MCF 10A (cell line): Measurements from ENCODE around the gene FHL5. TPM values are rescaled to one million over a fixed set of nuclear protein-coding genes. Genes with fewer than 3 reads are reported as not detected.

Experiments
- BruUV-seq: library from RNA; stranded (reverse); fragments of 400-500 nt; replicated peaks from 2 replicates; lab custom pipeline; 2021; lab: Mats Ljungman, UMichigan
- CTCF ChIA-PET: fragments of 300-600 bp; sonication (Branson Sonifier 250); formaldehyde crosslinking; extraction: SDS; loops from one replicate; lab custom pipeline; 2021; ENCODE audit warnings: antibody characterized with exemption, inconsistent platforms; lab: Yijun Ruan, JAX
- POLR2A ChIA-PET: fragments of 300-600, 350-650 bp; sonication (Branson Sonifier 250); formaldehyde crosslinking; extraction: SDS; loops from one replicate; lab custom pipeline; 2020; ENCODE audit warnings: antibody characterized with exemption, inconsistent platforms; lab: Yijun Ruan, JAX
- DNase-seq: peaks from one replicate; pipeline ENCODE4 v3.0.0-alpha.2; 2018; ENCODE audit not compliant: unreplicated experiment
- H3K27ac Mint-ChIP-seq: one replicate; pipeline ENCODE4 v1.8.0; 2022; ENCODE audit warnings: mild to moderate bottlenecking, low read depth, mixed read lengths; ENCODE audit not compliant: unreplicated experiment
- H3K27me3 Mint-ChIP-seq: one replicate; pipeline ENCODE4 v1.8.0; 2022; ENCODE audit warnings: mixed read lengths; ENCODE audit not compliant: insufficient read depth, unreplicated experiment
- H3K36me3 Mint-ChIP-seq: one replicate; pipeline ENCODE4 v1.8.0; 2022; ENCODE audit warnings: mild to moderate bottlenecking, moderate library complexity, mixed read lengths; ENCODE audit not compliant: insufficient read depth, unreplicated experiment
- H3K4me1 Mint-ChIP-seq: one replicate; pipeline ENCODE4 v1.8.0; 2022; ENCODE audit warnings: mixed read lengths; ENCODE audit not compliant: insufficient read depth, unreplicated experiment
- H3K4me3 Mint-ChIP-seq: one replicate; pipeline ENCODE4 v1.8.0; 2022; ENCODE audit warnings: mild to moderate bottlenecking, moderate library complexity, mixed read lengths; ENCODE audit not compliant: unreplicated experiment
- H3K9me3 Mint-ChIP-seq: one replicate; pipeline ENCODE4 v1.8.0; 2022; ENCODE audit warnings: mixed read lengths; ENCODE audit not compliant: unreplicated experiment
- intact Hi-C: fragments of 100-400 bp; cut with micrococcal nuclease; formaldehyde crosslinking; loops from 2 replicates; pipeline ENCODE4 v1.14.1; 2022
- total RNA-seq: library from RNA; stranded (reverse); gene quantifications from 2 replicates; pipeline ENCODE4 v1.2.3, GENCODE V29; 2022
- TF ChIP-seq, protein P1 (sequence below): fragments of 200-600 bp; IDR thresholded peaks from one replicate; pipeline ENCODE4 v1.8.0; 2022; ENCODE audit warnings: antibody characterized with exemption, mild to moderate bottlenecking; ENCODE audit not compliant: unreplicated experiment

FHL5 gene
- total RNA-seq, 1 experiment from 2014 or later, result not detected

- no peak overlapping the region for H3K27ac Mint-ChIP-seq
- no TSS peak for BruUV-seq
- H3K4me3 Mint-ChIP-seq, result no peak overlapping the region
- intact Hi-C loops, result no loop called here
- peaks cover 16% of the 10 kb centered on the region for H3K9me3 Mint-ChIP-seq
- H3K4me1 Mint-ChIP-seq, result no peaks in the 10 kb centered on the region
- TF ChIP-seq, protein P1, sequence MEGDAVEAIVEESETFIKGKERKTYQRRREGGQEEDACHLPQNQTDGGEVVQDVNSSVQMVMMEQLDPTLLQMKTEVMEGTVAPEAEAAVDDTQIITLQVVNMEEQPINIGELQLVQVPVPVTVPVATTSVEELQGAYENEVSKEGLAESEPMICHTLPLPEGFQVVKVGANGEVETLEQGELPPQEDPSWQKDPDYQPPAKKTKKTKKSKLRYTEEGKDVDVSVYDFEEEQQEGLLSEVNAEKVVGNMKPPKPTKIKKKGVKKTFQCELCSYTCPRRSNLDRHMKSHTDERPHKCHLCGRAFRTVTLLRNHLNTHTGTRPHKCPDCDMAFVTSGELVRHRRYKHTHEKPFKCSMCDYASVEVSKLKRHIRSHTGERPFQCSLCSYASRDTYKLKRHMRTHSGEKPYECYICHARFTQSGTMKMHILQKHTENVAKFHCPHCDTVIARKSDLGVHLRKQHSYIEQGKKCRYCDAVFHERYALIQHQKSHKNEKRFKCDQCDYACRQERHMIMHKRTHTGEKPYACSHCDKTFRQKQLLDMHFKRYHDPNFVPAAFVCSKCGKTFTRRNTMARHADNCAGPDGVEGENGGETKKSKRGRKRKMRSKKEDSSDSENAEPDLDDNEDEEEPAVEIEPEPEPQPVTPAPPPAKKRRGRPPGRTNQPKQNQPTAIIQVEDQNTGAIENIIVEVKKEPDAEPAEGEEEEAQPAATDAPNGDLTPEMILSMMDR, result no peak
- POLR2A ChIA-PET, result no interaction called here
- no peak for DNase-seq
- H3K36me3 Mint-ChIP-seq, result no peaks in the 10 kb centered on the region
- CTCF ChIA-PET, result interaction anchor here (0.7 kb wide), 1 partner anchor 27 kb away, joined by 3 read pairs; no protein-coding TSS in a partner anchor
- peaks cover 61% of the 10 kb centered on the region for H3K27me3 Mint-ChIP-seq
Observed at GRCh38 chr6:96571551-96571950, 8.6 kb downstream of the FHL5 start.

DNA sequence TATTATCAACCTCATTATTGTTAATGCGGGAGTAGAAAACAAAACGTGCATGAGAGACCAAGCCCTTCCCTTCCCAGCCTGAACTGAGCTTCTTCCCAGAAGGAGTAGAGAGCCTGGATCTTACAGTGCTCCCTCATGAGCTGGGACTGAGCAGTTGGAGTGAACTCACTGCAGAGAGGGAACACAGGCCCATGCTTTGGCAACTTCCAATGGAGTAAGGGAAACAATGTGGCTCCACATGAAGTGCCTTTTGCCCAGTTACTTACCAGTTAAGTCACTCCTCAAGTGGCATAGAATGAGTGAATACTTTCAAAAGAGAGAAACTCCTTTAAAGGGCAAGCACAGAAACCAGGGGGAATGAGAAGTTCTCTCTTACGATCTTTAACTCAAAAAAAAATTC, 12.4 kb downstream of the FHL5 start:
- no peak overlapping the region for H3K4me3 Mint-ChIP-seq
- TF ChIP-seq, protein P1, result no peak
- peaks cover 43% of the 10 kb centered on the region for H3K27me3 Mint-ChIP-seq
- no TSS peak for BruUV-seq
- no peak overlapping the region for H3K27ac Mint-ChIP-seq
- H3K36me3 Mint-ChIP-seq, result no peaks in the 10 kb centered on the region
- no peak for DNase-seq
- no peaks in the 10 kb centered on the region for H3K4me1 Mint-ChIP-seq
- CTCF ChIA-PET, result interaction anchor here (0.5 to 0.9 kb wide), 3 partner anchors 11 to 185 kb away, joined by 3 read pairs; no protein-coding TSS in a partner anchor
- intact Hi-C loops, result no loop called here
- H3K9me3 Mint-ChIP-seq, result peaks cover 7% of the 10 kb centered on the region
- POLR2A ChIA-PET, result no interaction called here

GRCh38 chr6:96576221-96576620, 13.3 kb downstream of the FHL5 start:
- TF ChIP-seq, protein P1, result no peak
- Mint-ChIP-seq H3K9me3 (no peaks in the 10 kb centered on the region), H3K36me3 (no peaks in the 10 kb centered on the region), H3K4me1 (no peaks in the 10 kb centered on the region), H3K27ac (no peak overlapping the region), H3K4me3 (no peak overlapping the region), H3K27me3 (peaks cover 41% of the 10 kb centered on the region)
- no peak for DNase-seq
- ChIA-PET CTCF (interaction anchor here (0.6 kb wide), 1 partner anchor 51 kb away, joined by 4 read pairs; no protein-coding TSS in a partner anchor), POLR2A (interaction anchor here (0.6 kb wide), 1 partner anchor 1971 kb away, joined by 3 read pairs; no protein-coding TSS in a partner anchor)
- BruUV-seq, result no TSS peak
- intact Hi-C loops, result no loop called here

DNA sequence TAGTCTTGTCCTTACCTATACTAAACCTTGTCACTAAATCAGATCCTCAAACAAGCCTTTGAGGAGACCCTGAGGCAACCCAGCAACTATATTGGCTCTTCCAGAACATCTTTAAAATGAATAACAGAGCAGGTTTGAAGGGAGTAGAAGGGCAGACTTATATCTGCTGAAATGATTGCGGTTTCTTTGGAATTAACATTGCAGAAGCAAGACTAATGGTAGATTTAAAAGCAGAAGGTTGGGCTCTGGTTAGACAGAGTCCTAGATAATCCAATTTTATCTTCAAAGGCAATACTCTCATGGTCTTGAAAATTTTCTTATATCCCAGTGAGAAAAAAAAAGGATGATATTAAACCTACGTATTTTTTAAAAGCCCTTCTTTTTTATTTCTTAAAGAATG, 19.1 kb downstream of the FHL5 start:
- POLR2A ChIA-PET, result no interaction called here
- Mint-ChIP-seq H3K4me1 (no peaks in the 10 kb centered on the region), H3K27ac (no peak overlapping the region), H3K4me3 (no peak overlapping the region), H3K27me3 (peaks cover 58% of the 10 kb centered on the region), H3K9me3 (no peaks in the 10 kb centered on the region), H3K36me3 (no peaks in the 10 kb centered on the region)
- no peak for DNase-seq
- intact Hi-C loops, result no loop called here
- CTCF ChIA-PET, result interaction anchor here (0.6 kb wide), 1 partner anchor 16 kb away, joined by 5 read pairs; no protein-coding TSS in a partner anchor
- no TSS peak for BruUV-seq
- TF ChIP-seq, protein P1, result no peak
